Cardiac fibroblast (primary cell): ENCODE measurements around the gene JMJD1C.
"Not testable (repeated sequence)": the region's sequence is repeated elsewhere in the genome, so short reads cannot be mapped to it uniquely, and the experiment has no call there.

ENCODE experiments used
- DNase-seq, 2 donors: peaks; one replicate each; pipeline versions ENCODE4 v3.0.0 to v3.0.0-alpha.2; 2010; ENCODE audit warnings: low read depth in 2 of 2
- H3K4me3 ChIP-seq, 2 donors: replicated peaks in 1 of 2; 1 replicate in 1 of 2; 2 replicates in 1 of 2; pipeline ENCODE4 v1.5.1; 2011; ENCODE audit warnings: low read depth in 2 of 2, low read length in 2 of 2, mild to moderate bottlenecking in 2 of 2, moderate library complexity in 1 of 2
- CTCF ChIP-seq: IDR thresholded peaks from one replicate; pipeline ENCODE4 v1.5.1; 2011; ENCODE audit warnings: low read depth, mild to moderate bottlenecking, low read length, inconsistent platforms

The JMJD1C gene

GRCh38 chr10:63155388-63156020 lies 310.3 kb downstream of the JMJD1C start:
- no peak for TF ChIP-seq CTCF
- no peak for DNase-seq
- H3K4me3 ChIP-seq: no peak overlapping the region

GRCh38 chr10:63154546-63155387 lies 311.0 kb downstream of the JMJD1C start:
- no peak for DNase-seq
- TF ChIP-seq CTCF: no peak
- H3K4me3 ChIP-seq: no peak overlapping the region

- DNase-seq, H3K4me3 ChIP-seq: not testable (repeated sequence)
Observed at GRCh38 chr10:63153868-63154545, 311.8 kb downstream of the JMJD1C start.

- no peak for TF ChIP-seq CTCF
- DNase-seq: no peak
- no peak overlapping the region for H3K4me3 ChIP-seq
Observed at GRCh38 chr10:63150745-63151144, 315.0 kb downstream of the JMJD1C start.

GRCh38 chr10:63146503-63146902 lies 319.3 kb downstream of the JMJD1C start:
- no peak for DNase-seq
- no peak for TF ChIP-seq CTCF

GRCh38 chr10:63145782-63146181 lies 320.0 kb downstream of the JMJD1C start:
- no peak for TF ChIP-seq CTCF
- H3K4me3 ChIP-seq: no peak overlapping the region
- DNase-seq: no peak

More at GRCh38 chr10:63146503-63146902, 319.3 kb downstream of the JMJD1C start:
- H3K4me3 ChIP-seq: no peak overlapping the region

- no peak for DNase-seq
- TF ChIP-seq CTCF: no peak
- no peak overlapping the region for H3K4me3 ChIP-seq
Observed at GRCh38 chr10:63143987-63144386, 321.8 kb downstream of the JMJD1C start.
